Panc1 (cell line): Measurements from ENCODE around the gene OR4S2.

Experiments used
- POLR2AphosphoS5 ChIP-seq: IDR thresholded peaks from 2 replicates; pipeline ENCODE4 v1.6.1; 2012; ENCODE audit warnings: mild to moderate bottlenecking, low read depth, low read length, moderate library complexity
- SIN3A ChIP-seq: IDR thresholded peaks from 2 replicates; pipeline ENCODE4 v1.6.1; 2012; ENCODE audit warnings: low read depth, mild to moderate bottlenecking, low read length, moderate library complexity, borderline replicate concordance; ENCODE audit not compliant: insufficient read depth
- TCF7L2 ChIP-seq: IDR thresholded peaks from 2 replicates; pipeline ENCODE4 v1.6.1; 2011; ENCODE audit warnings: mild to moderate bottlenecking, low read depth, low read length, inconsistent platforms
- TF ChIP-seq, protein P1 (sequence below): fragments of 450-650 bp; IDR thresholded peaks from 2 replicates; pipeline ENCODE4 v1.5.1; 2017; ENCODE audit warnings: mild to moderate bottlenecking
- TF ChIP-seq, protein P2 (sequence below), 2 experiments: IDR thresholded peaks; 2 replicates each; pipeline ENCODE4 v1.6.1; 2011 to 2012; ENCODE audit warnings: low read depth in 2 of 2, control low read depth in 1 of 2, low read length in 1 of 2, mild to moderate bottlenecking in 1 of 2, moderate library complexity in 1 of 2; ENCODE audit not compliant: insufficient read depth in 1 of 2

DNA sequence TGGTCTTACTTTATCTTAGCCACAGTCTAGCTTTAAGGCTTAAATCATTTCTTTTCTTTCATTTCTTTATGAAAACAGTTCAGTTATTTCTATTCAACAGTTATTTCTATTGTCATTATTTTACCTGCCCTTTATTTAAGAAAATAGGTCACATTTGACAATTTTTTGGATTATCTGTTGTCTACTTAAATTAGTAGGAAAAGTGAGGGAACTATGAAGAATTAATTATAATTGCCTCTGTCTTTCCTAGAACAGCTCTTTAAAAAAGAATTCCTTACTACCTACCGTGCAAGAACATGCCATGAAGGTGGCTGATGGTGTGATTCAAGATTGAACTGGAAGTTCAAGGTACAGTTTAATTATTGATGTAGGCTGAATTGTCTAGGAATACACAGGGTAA lies 13.8 kb downstream of the OR4S2 start, which contains the start of gene OR4C6:
- TF ChIP-seq, protein P1, sequence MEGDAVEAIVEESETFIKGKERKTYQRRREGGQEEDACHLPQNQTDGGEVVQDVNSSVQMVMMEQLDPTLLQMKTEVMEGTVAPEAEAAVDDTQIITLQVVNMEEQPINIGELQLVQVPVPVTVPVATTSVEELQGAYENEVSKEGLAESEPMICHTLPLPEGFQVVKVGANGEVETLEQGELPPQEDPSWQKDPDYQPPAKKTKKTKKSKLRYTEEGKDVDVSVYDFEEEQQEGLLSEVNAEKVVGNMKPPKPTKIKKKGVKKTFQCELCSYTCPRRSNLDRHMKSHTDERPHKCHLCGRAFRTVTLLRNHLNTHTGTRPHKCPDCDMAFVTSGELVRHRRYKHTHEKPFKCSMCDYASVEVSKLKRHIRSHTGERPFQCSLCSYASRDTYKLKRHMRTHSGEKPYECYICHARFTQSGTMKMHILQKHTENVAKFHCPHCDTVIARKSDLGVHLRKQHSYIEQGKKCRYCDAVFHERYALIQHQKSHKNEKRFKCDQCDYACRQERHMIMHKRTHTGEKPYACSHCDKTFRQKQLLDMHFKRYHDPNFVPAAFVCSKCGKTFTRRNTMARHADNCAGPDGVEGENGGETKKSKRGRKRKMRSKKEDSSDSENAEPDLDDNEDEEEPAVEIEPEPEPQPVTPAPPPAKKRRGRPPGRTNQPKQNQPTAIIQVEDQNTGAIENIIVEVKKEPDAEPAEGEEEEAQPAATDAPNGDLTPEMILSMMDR = no peak
- TF ChIP-seq POLR2AphosphoS5 (no peak), SIN3A (no peak), TCF7L2 (no peak)
- TF ChIP-seq, protein P2, sequence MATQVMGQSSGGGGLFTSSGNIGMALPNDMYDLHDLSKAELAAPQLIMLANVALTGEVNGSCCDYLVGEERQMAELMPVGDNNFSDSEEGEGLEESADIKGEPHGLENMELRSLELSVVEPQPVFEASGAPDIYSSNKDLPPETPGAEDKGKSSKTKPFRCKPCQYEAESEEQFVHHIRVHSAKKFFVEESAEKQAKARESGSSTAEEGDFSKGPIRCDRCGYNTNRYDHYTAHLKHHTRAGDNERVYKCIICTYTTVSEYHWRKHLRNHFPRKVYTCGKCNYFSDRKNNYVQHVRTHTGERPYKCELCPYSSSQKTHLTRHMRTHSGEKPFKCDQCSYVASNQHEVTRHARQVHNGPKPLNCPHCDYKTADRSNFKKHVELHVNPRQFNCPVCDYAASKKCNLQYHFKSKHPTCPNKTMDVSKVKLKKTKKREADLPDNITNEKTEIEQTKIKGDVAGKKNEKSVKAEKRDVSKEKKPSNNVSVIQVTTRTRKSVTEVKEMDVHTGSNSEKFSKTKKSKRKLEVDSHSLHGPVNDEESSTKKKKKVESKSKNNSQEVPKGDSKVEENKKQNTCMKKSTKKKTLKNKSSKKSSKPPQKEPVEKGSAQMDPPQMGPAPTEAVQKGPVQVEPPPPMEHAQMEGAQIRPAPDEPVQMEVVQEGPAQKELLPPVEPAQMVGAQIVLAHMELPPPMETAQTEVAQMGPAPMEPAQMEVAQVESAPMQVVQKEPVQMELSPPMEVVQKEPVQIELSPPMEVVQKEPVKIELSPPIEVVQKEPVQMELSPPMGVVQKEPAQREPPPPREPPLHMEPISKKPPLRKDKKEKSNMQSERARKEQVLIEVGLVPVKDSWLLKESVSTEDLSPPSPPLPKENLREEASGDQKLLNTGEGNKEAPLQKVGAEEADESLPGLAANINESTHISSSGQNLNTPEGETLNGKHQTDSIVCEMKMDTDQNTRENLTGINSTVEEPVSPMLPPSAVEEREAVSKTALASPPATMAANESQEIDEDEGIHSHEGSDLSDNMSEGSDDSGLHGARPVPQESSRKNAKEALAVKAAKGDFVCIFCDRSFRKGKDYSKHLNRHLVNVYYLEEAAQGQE (IDR thresholded peaks at IDR 0.05; ENCODE audit: insufficient read depth in 1 of 2, low read depth in 2 of 2, low read length in 1 of 2) = no peak
